Suprapubic skin (tissue), 4 donors: ENCODE results near the gene SAP25.

Source experiments
- CTCF ChIP-seq, 2 donors: fragments of 200-600 bp in 1 of 2; fragments of 450-650 bp in 1 of 2; sonication (generic) in 1 of 2; IDR thresholded peaks; one replicate each; pipeline ENCODE4 v1.5.1; 2016 to 2019; ENCODE audit warnings: antibody characterized with exemption in 2 of 2, mild to moderate bottlenecking in 1 of 2, moderate library complexity in 1 of 2
- POLR2A ChIP-seq, 2 donors: fragments of 450-650 bp; IDR thresholded peaks; one replicate each; pipeline ENCODE4 v1.6.1; 2017; ENCODE audit warnings: antibody characterized with exemption in 2 of 2, mild to moderate bottlenecking in 2 of 2, moderate library complexity in 2 of 2
- POLR2AphosphoS5 ChIP-seq, 3 donors: sonication (generic); formaldehyde crosslinking; IDR thresholded peaks; one replicate each; pipeline ENCODE4 v1.6.1; 2017; ENCODE audit warnings: antibody characterized with exemption in 3 of 3

DNA sequence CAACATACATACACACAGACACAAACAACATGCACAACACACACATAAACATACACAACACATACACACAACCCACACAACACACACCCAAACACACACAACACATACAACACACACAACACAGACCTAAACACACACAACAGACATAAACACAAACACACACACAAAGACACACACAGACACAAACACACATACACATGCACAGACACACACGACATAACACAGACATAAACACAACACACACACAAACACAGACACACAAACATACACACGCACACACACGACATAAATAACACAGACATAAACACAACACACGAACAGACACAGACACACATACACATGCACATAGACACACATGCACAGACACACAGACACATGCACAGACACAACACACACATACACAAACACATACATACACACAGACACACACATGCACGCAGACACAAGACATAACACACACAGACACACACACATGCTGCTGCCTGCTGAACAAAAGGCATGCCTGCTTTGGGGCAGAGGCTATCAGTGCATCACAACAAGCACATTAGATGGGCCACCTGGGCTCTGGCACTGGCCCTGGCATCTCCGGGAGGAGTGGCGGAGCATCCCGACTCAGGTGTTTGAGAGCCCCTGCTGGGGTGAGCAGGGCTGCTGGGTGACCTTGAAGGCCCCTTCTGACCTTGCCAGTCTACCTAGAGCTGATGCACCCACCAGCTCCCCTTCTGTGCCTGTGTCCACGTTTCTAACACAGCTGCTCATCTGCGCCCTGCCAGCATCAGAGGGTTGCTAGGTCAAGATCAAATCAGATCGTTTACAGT, 7.0 kb upstream of the SAP25 start:
- TF ChIP-seq POLR2AphosphoS5 (IDR thresholded peaks at IDR 0.05): no peak
- TF ChIP-seq CTCF (IDR thresholded peaks at IDR 0.05): no peak
- TF ChIP-seq POLR2A (IDR thresholded peaks at IDR 0.05): no peak
